T-helper 1 cell treated with Interleukin-12 subunit alpha and Interleukin-12 subunit beta and Interleukin-4 antibody, amounts not matched to agents 30 ng/mL and 1 ng/mL, for 36 hours (primary cell): Measurements from ENCODE around the gene CETN2. TPM values are rescaled to one million over a fixed set of nuclear protein-coding genes. Genes with fewer than 3 reads are reported as not detected.
"Not testable (repeated sequence)": the region's sequence is repeated elsewhere in the genome, so short reads cannot be mapped to it uniquely, and the experiment has no call there.

Experiments
- intact Hi-C: fragments of 100-400 bp; cut with micrococcal nuclease; formaldehyde crosslinking; loops from one replicate; pipeline ENCODE4 v1.15.1; 2024
- total RNA-seq: library from RNA; stranded (reverse); gene quantifications from 2 replicates; pipeline ENCODE4 v1.2.3, GENCODE V29; 2022

Gene CETN2
- total RNA-seq, 1 donor from 2014 or later = 10.0 TPM

DNA sequence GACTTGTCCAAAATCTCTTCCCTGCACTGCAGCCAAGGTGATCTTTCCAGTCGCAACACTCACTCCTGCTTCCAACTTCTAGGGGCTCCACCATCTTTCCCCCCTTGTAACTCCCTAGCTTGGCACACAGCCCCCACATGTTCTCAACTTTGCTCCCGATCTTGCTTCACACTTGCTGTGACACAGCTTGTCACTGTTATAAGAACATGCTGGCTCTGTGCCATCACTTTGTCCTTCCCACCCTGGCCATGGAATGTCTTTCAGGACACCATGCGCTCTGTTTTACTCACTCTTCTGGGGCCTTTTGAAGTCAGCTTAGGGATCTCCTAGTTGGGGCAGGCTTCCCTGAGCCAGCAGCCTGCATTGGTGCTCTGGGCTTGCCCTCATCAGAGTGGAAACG, 2.8 kb upstream of the CETN2 start:
- intact Hi-C loops = loop anchor here (5.0 kb wide), 3 partner anchors 764 to 1851 kb away; partner anchors contain the start of genes CCNQ, HMGB3 and VMA21

DNA sequence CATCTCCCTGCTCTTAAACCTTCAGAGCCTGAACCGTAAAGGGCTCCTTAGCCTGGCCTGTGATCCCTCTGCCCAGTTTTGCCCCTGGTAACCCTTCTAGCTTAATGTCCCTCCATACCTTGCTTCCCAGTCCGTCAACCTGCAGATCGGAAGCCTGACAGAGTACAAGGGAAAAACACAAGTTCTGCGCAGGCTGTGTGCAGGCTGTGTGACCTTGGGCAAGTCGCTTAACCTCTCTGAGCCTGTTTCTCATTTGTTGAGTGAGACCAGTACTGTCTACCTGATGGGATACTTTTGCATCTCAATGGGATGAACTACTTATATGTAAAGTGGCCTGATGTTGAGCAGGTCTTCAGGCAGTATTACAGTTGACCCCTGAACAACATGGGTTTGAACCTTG, 2.0 kb upstream of the CETN2 start:
- intact Hi-C loops = loop anchor here (5.0 kb wide), 3 partner anchors 765 to 1850 kb away; partner anchors contain the start of genes CCNQ, HMGB3 and VMA21

- intact Hi-C loops = loop anchor here (2.0 to 5.0 kb wide), 6 partner anchors 639 to 1933 kb away; partner anchors contain the start of genes ABCD1, BCAP31, CCNQ and CD99L2
Observed at GRCh38 chrX:152831391-152831790, 834 bp upstream of the CETN2 start.

DNA sequence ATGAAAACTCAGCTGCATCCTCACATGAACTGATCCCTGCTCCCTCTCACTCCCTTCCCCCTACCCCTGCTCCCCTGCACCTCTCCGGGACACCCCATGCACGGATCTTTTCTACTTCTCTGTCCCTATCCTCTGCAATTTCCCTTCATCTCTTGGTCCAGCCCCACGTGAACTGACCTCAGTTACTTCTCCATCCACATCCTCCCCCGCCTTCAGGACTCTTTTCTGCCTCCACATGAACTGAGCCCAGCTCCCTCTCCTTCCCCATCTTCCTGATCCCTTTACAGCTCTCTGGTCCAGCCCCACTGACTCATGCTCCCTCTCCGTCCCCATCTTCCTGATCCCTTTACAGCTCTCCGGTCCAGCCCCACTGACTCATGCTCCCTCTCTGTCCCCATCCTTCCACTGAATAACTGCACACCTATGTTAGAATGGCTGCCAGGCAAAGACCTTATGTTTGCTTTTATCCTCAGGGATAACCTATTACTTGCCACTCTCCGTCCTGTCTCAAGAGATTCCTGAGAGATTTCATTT, 5.6 kb downstream of the CETN2 start:
- intact Hi-C loops = no loop called here

DNA sequence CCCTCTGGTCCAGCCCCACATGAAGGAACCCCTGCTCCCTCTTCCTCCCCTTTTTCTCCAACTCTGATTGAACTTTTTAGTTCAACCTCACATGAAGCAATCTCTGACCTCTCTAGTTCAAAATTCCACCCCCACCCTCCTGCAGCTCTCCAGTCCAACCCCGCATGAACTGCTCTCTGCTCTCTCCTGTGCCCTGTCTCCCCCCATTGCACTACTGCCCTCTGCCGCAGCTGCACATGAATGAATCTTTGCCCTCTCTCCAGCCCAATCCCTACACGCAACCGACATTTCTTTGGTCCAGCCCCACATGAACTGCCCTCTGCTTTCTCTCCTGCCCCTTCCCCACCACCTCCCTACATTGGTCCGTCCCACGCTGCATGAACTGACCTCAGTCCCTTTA, 6.9 kb downstream of the CETN2 start:
- intact Hi-C loops = no loop called here

- intact Hi-C loops = no loop called here
Observed at GRCh38 chrX:152822383-152823086, 8.0 kb downstream of the CETN2 start.

GRCh38 chrX:152821145-152821765, 9.3 kb downstream of the CETN2 start:
- intact Hi-C loops = loop anchor here (1.0 kb wide), 1 partner anchor 179 kb away; no protein-coding TSS in a partner anchor

- intact Hi-C loops = loop anchor here (5.0 kb wide), 2 partner anchors 1067 to 1667 kb away; no protein-coding TSS in a partner anchor
Observed at GRCh38 chrX:152819732-152820131, 10.8 kb downstream of the CETN2 start.

- intact Hi-C loops = loop anchor here (5.0 kb wide), 2 partner anchors 1067 to 1667 kb away; no protein-coding TSS in a partner anchor
Observed at GRCh38 chrX:152819266-152819665, 11.3 kb downstream of the CETN2 start.

GRCh38 chrX:152818356-152818755, 12.2 kb downstream of the CETN2 start:
- intact Hi-C loops = loop anchor here (5.0 kb wide), 2 partner anchors 1066 to 1666 kb away; no protein-coding TSS in a partner anchor

- intact Hi-C loops = loop anchor here (1.0 to 5.0 kb wide), 3 partner anchors 175 to 1665 kb away; no protein-coding TSS in a partner anchor
Observed at GRCh38 chrX:152817078-152817764, 13.3 kb downstream of the CETN2 start.

DNA sequence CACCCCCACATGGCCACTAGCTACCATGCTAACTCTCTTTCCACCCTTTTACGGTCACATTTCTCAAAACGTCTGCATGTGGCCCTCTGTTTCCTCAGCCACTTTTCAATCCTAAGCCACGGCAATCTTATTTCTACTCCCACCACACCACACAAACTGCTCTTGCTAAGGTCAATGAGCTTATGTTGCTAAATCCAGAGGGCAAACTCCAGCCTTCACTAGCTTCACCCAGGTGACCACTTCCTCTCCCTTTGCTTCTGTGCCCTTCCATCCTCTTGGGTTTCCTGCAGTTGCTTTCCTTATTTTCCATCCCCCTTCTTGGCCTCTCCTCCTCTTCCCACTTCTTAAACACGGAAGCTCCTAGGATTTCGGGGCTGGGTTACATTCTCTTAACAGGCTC, 16.5 kb downstream of the CETN2 start:
- intact Hi-C loops = no loop called here

GRCh38 chrX:152813206-152813605, 17.4 kb downstream of the CETN2 start:
- intact Hi-C loops = no loop called here

DNA sequence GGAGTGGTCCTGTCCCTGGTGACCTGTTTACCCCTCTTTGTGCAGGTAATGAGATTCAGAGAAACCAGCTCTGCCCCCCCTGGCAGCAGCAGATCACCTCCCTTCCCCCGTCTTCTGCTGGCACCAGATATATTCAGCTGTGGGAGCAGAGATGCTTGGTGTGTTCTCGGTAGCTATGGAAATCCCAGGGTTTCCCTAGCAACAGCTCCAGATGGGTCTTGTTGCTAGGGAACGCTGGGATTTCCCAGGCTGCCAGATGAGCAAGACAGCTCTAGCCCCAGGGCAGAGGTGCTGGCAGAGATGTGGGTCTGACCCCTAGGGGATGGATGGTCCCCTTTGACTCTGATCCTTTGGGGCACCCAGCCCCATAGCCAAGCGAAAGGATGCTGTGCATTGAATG, 20.2 kb downstream of the CETN2 start:
- intact Hi-C loops = no loop called here

GRCh38 chrX:152806035-152806434, 24.5 kb downstream of the CETN2 start:
- intact Hi-C loops = no loop called here

GRCh38 chrX:152798945-152799344, 31.6 kb downstream of the CETN2 start:
- intact Hi-C loops = no loop called here

GRCh38 chrX:152787062-152787461, 43.5 kb downstream of the CETN2 start:
- intact Hi-C loops = not testable (repeated sequence)
